ENCODE data around the gene HOMER1. TPM values are rescaled to one million over a fixed set of nuclear protein-coding genes. Genes with fewer than 3 reads are reported as not detected.

HOMER1 gene
- total and polyA plus RNA-seq, 10 of the 15 experiments (the other 5 are each of a cell fraction or from before 2014, with no cell fraction given) = 0.96 to 22.0 (median 7.5) TPM

GRCh38 chr5:79503794-79504495 is 10.0 kb downstream of the HOMER1 start:
- no peak overlapping the region for H3K4me3 ChIP-seq
- ChIA-PET SMC1A (ENCODE audit: uncharacterized antibody, unreplicated experiment) (no interaction called here), RAD21 (ENCODE audit: unreplicated experiment) (no interaction called here), CTCF (interaction anchor here (1.2 kb wide), 1 partner anchor 12 kb away, joined by 3 read pairs; no protein-coding TSS in a partner anchor), POLR2A (interaction anchor here (0.7 kb wide), 1 partner anchor 8 kb away, joined by 4 read pairs; no protein-coding TSS in a partner anchor)
- no peaks in the 10 kb centered on the region for H3K36me3 ChIP-seq (ENCODE audit: control insufficient read depth in 2 of 2, insufficient read depth in 2 of 2, low read length in 1 of 2)
- no peak for ATAC-seq
- DNase-seq (ENCODE audit: low read depth, low spot score) = no peak
- H3K9ac ChIP-seq (ENCODE audit: control insufficient read depth, insufficient read depth, low read length) = no peak overlapping the region
- TF ChIP-seq CBX3 (IDR thresholded peaks at IDR 0.05; ENCODE audit: borderline replicate concordance, low read depth) (no peak), ETV6 (conservative IDR thresholded peaks at IDR 0.05 in 1 of 2, IDR thresholded peaks at IDR 0.05 in 1 of 2; ENCODE audit: borderline replicate concordance in 1 of 2, low read depth in 1 of 2) (no peak)
- no peak overlapping the region for H3K4me2 ChIP-seq (ENCODE audit: control insufficient read depth, insufficient read depth)
- H3K27ac ChIP-seq (ENCODE audit: control insufficient read depth, insufficient read depth) = no peak overlapping the region
- no peaks in the 10 kb centered on the region for H3K79me2 ChIP-seq (ENCODE audit: control insufficient read depth, insufficient read depth, low read length)
- no peak for FAIRE-seq
- H3K27me3 ChIP-seq (replicated peaks in 1 of 2; ENCODE audit: control insufficient read depth in 2 of 2, insufficient read depth in 2 of 2, low read length in 1 of 2) = no peaks in the 10 kb centered on the region
- WGBS (ENCODE audit: insufficient coverage, insufficient replicate concordance, low lambda C conversion rate, missing lambda C conversion rate) = 42% methylated on average over 3 of the region's 3 CpGs
- BruUV-seq (replicated peaks) = no TSS peak
- no peak overlapping the region for H2AFZ ChIP-seq (ENCODE audit: control insufficient read depth, low read depth, low read length)
- intact Hi-C loops (cut with micrococcal nuclease; ENCODE audit: unreplicated experiment) = no loop called here
- H3K9me3 ChIP-seq (replicated peaks; ENCODE audit: control insufficient read depth, insufficient read depth, low read length) = no peaks in the 10 kb centered on the region; the same call in 2 of the 3 replicates
- in situ Hi-C loops (cut with MboI) = no loop called here
- no peaks in the 10 kb centered on the region for H3K4me1 ChIP-seq (ENCODE audit: control insufficient read depth, insufficient read depth, low read length)
- H4K20me1 ChIP-seq (ENCODE audit: control insufficient read depth, insufficient read depth) = no peaks in the 10 kb centered on the region

- H3K4me3 ChIP-seq = no peak overlapping the region
- POLR2A ChIA-PET = interaction anchor here (1.5 kb wide), 2 partner anchors 12 to 14 kb away, joined by 3 to 5 read pairs; partner anchors contain the start of gene HOMER1
- FAIRE-seq = no peak
- no peaks in the 10 kb centered on the region for H3K27me3 ChIP-seq (replicated peaks in 1 of 2; ENCODE audit: control insufficient read depth in 2 of 2, insufficient read depth in 2 of 2, low read length in 1 of 2)
- no peaks in the 10 kb centered on the region for H3K79me2 ChIP-seq (ENCODE audit: control insufficient read depth, insufficient read depth, low read length)
- in situ Hi-C loops (cut with MboI) (no loop called here), intact Hi-C loops (cut with micrococcal nuclease; ENCODE audit: unreplicated experiment) (no loop called here)
- RAD21 ChIA-PET (ENCODE audit: unreplicated experiment) = no interaction called here
- no peaks in the 10 kb centered on the region for H3K9me3 ChIP-seq (replicated peaks; ENCODE audit: control insufficient read depth, insufficient read depth, low read length)
- no peaks in the 10 kb centered on the region for H3K36me3 ChIP-seq (ENCODE audit: control insufficient read depth in 2 of 2, insufficient read depth in 2 of 2, low read length in 1 of 2)
- no TSS peak for BruUV-seq (replicated peaks)
- SMC1A ChIA-PET (ENCODE audit: uncharacterized antibody, unreplicated experiment) = interaction anchor here (0.7 to 4.4 kb wide), 6 partner anchors 9 to 38 kb away, joined by 3 to 27 read pairs (median 3); partner anchors contain the start of gene HOMER1
- H2AFZ ChIP-seq (ENCODE audit: control insufficient read depth, low read depth, low read length) = no peak overlapping the region
- no peak for DNase-seq (ENCODE audit: low read depth, low spot score)
- no peak for ATAC-seq
- no peak overlapping the region for H3K4me2 ChIP-seq (ENCODE audit: control insufficient read depth, insufficient read depth)
- CTCF ChIA-PET = interaction anchor here (1.0 to 1.7 kb wide), 4 partner anchors 9 to 475 kb away, joined by 4 to 7 read pairs (median 4); no protein-coding TSS in a partner anchor
- no peaks in the 10 kb centered on the region for H4K20me1 ChIP-seq (ENCODE audit: control insufficient read depth, insufficient read depth)
- no peak overlapping the region for H3K9ac ChIP-seq (ENCODE audit: control insufficient read depth, insufficient read depth, low read length)
- no peak overlapping the region for H3K27ac ChIP-seq (ENCODE audit: control insufficient read depth, insufficient read depth)
- no peaks in the 10 kb centered on the region for H3K4me1 ChIP-seq (ENCODE audit: control insufficient read depth, insufficient read depth, low read length)
- 34% methylated on average over 4 of the region's 4 CpGs for WGBS (ENCODE audit: insufficient coverage, insufficient replicate concordance, low lambda C conversion rate, missing lambda C conversion rate)
- no peak for TF ChIP-seq BCLAF1 (IDR thresholded peaks at IDR 0.05)
- no peak for TF ChIP-seq MXI1 (IDR thresholded peaks at IDR 0.05; ENCODE audit: low read depth, low read length)
- TF ChIP-seq SIX5 (IDR thresholded peaks at IDR 0.05; ENCODE audit: low read depth, low read length, severe bottlenecking) = no peak
- TF ChIP-seq NRF1 (conservative IDR thresholded peaks at IDR 0.05; ENCODE audit: low read depth, low read length) = no peak
- TF ChIP-seq NFYA (IDR thresholded peaks at IDR 0.05; ENCODE audit: borderline replicate concordance, low read depth, low read length) = no peak
- no peak for TF ChIP-seq CBX3 (IDR thresholded peaks at IDR 0.05; ENCODE audit: borderline replicate concordance, low read depth)
- TF ChIP-seq RUNX3 (IDR thresholded peaks at IDR 0.05; ENCODE audit: low read length) = no peak
- TF ChIP-seq POLR2AphosphoS5 (IDR thresholded peaks at IDR 0.05; ENCODE audit: low read length) = no peak
- no peak for TF ChIP-seq IRF4 (IDR thresholded peaks at IDR 0.05; ENCODE audit: low read depth, low read length)
These were observed 14.2 kb downstream of the HOMER1 start for GRCh38 chr5:79499640-79500273.

Measured in GM12878 (cell line).